Right lobe of liver (tissue), 6 donors: Measurements from ENCODE around the gene KCNMB3. TPM values are rescaled to one million over a fixed set of nuclear protein-coding genes. Genes with fewer than 3 reads are reported as not detected.

ENCODE experiments used
- ATAC-seq, 4 donors: fragments of 200-7000 bp; cut with Tn5 transposase; one replicate each; pipeline ENCODE4 v1.9.1; 2020; ENCODE audit warnings: mild to moderate bottlenecking in 4 of 4, moderate library complexity in 4 of 4
- DNase-seq, 3 donors: peaks; one replicate each; pipeline ENCODE4 v3.0.0-alpha.2; 2020
- H3K27ac ChIP-seq, 3 donors: fragments of 200-600 bp; one replicate each; pipeline ENCODE4 v1.8.0; 2022
- H3K27me3 ChIP-seq, 2 donors: fragments of 200-600 bp; one replicate each; pipeline ENCODE4 v1.8.0; 2022
- H3K36me3 ChIP-seq, 4 donors: fragments of 200-600 bp; sonication (generic) in 1 of 4; one replicate each; pipeline versions ENCODE4 v1.5.1 to v1.8.0; 2017 to 2022; ENCODE audit warnings: control low read depth in 1 of 4
- H3K4me1 ChIP-seq, 4 donors: fragments of 200-600 bp; sonication (generic) in 1 of 4; one replicate each; pipeline versions ENCODE4 v1.5.1 to v1.8.0; 2017 to 2022; ENCODE audit warnings: control low read depth in 1 of 4
- H3K4me3 ChIP-seq, 3 donors: fragments of 200-600 bp; one replicate each; pipeline ENCODE4 v1.8.0; 2022
- H3K9me3 ChIP-seq, 4 donors: fragments of 200-600 bp; sonication (generic) in 1 of 4; one replicate each; pipeline versions ENCODE4 v1.5.1 to v1.8.0; 2017 to 2022; ENCODE audit warnings: control low read depth in 1 of 4
- POLR2A ChIP-seq: fragments of 450-650 bp; IDR thresholded peaks from one replicate; pipeline ENCODE4 v1.6.1; 2017; ENCODE audit warnings: antibody characterized with exemption, mild to moderate bottlenecking
- WGBS: methylation state at CpG from one replicate; pipeline ENCODE4 v1.1.6; 2018; ENCODE audit warnings: low coverage, low lambda C conversion rate; ENCODE audit not compliant: insufficient coverage; ENCODE audit errors: missing lambda C conversion rate; 5-methylcytosine and 5-hydroxymethylcytosine counted together
- intact Hi-C, 2 donors: fragments of 100-400 bp; cut with DNase I; formaldehyde crosslinking; loops; one replicate each; pipeline versions ENCODE4 v1.11.2 to v1.14.1; 2022
- total RNA-seq, 6 experiments: library from RNA; depleted of rRNA in 2 of 6; stranded (reverse); fragments of >200 nt in 2 of 6; fragmentation: NEBNext Ultra II Directional in 3 of 6; extraction: Animal tissue kit (Norgen Biotek cat#: 25700) in 3 of 6; gene quantifications; one replicate each; pipeline versions ENCODE4 v1.1.0 to v1.2.4, GENCODE V29; 2016 to 2023
- TF ChIP-seq, protein P1 (sequence below), 4 donors: fragments of 200-600 bp in 3 of 4; fragments of 450-650 bp in 1 of 4; IDR thresholded peaks; one replicate each; pipeline versions ENCODE4 v1.5.1 to v1.8.0; 2016 to 2022; ENCODE audit warnings: antibody characterized with exemption in 4 of 4, mild to moderate bottlenecking in 2 of 4
- donor health status: DM: no; HTN: yes; CAD: no.
- donor health status: DM: no; HTN: no; CAD: no.
- donor health status: DM: no; HTN: no; CAD: no.
- donor health status: DM: no; HTN: yes; CAD: no.
- donor health status: DM: no; HTN: yes; CAD: no.

Gene KCNMB3
- total RNA-seq, 6 experiments from 2014 or later: 1.4 to 2.3 (median 1.7) TPM

DNA sequence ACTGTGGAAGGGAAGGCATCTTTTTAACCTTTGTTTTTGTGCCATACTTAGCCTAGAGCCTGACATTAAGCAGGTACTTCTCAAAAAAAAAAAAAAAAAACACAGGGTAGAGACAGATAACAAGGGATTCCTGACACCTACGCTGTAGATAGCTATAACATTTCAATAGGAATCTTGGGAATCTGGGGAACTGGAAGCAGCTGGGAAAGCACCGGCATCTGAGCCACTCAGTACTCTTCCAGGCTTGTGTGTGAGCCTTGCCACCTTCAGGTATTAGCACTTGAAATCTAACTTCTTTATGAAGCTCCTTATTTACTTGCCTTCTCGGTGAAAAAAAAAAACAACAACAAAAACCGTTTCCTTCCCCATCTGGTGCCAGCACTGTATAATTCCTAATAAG is 56.0 kb downstream of the KCNMB3 start:
- 75% methylated on average over 4 of the region's 4 CpGs for WGBS
- no peaks in the 10 kb centered on the region for H3K36me3 ChIP-seq
- H3K4me1 ChIP-seq: no peaks in the 10 kb centered on the region
- no peaks in the 10 kb centered on the region for H3K27me3 ChIP-seq
- H3K4me3 ChIP-seq: no peak overlapping the region
- intact Hi-C loops: no loop called here
- no peaks in the 10 kb centered on the region for H3K9me3 ChIP-seq
- no peak overlapping the region for H3K27ac ChIP-seq
- no peak for DNase-seq
- ATAC-seq: no peak
- no peak for TF ChIP-seq POLR2A
- TF ChIP-seq, protein P1, sequence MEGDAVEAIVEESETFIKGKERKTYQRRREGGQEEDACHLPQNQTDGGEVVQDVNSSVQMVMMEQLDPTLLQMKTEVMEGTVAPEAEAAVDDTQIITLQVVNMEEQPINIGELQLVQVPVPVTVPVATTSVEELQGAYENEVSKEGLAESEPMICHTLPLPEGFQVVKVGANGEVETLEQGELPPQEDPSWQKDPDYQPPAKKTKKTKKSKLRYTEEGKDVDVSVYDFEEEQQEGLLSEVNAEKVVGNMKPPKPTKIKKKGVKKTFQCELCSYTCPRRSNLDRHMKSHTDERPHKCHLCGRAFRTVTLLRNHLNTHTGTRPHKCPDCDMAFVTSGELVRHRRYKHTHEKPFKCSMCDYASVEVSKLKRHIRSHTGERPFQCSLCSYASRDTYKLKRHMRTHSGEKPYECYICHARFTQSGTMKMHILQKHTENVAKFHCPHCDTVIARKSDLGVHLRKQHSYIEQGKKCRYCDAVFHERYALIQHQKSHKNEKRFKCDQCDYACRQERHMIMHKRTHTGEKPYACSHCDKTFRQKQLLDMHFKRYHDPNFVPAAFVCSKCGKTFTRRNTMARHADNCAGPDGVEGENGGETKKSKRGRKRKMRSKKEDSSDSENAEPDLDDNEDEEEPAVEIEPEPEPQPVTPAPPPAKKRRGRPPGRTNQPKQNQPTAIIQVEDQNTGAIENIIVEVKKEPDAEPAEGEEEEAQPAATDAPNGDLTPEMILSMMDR (IDR thresholded peaks at IDR 0.05): no peak

Other genes starting within 250 kb of the KCNMB3 start
- 10 to 100 TPM in 3 of 6 experiments, 1 to 10 TPM in 3; 5.5 to 19.6 (median 10.8) TPM for gene ZMAT3, start 179.3 kb downstream of the KCNMB3 start, total RNA-seq
- 10 to 100 TPM in 3 of 6 experiments, 1 to 10 TPM in 3; 6.5 to 13.1 (median 11.2) TPM for gene PIK3CA, start 102.8 kb downstream of the KCNMB3 start, total RNA-seq
- gene ZNF639, start 71.9 kb upstream of the KCNMB3 start, total RNA-seq: 10 to 100 TPM; 12.0 to 20.7 (median 14.7) TPM
- 10 to 100 TPM; 12.2 to 24.6 (median 20.3) TPM for gene MFN1, start 96.6 kb upstream of the KCNMB3 start, total RNA-seq
- 1 to 10 TPM; 2.9 to 9.5 (median 5.2) TPM for gene GNB4, start 200.4 kb upstream of the KCNMB3 start, total RNA-seq